Measurements from ENCODE around the gene PLBD2.

Gene PLBD2

GRCh38 chr12:113374823-113375428 lies 16.5 kb downstream of the PLBD2 start:
- DNase-seq (ENCODE audit: low spot score), result no peak
- ChIA-PET CTCF (no interaction called here), POLR2A (ENCODE audit: low non-redundant PET) (no interaction called here)
- TF ChIP-seq, protein P1, sequence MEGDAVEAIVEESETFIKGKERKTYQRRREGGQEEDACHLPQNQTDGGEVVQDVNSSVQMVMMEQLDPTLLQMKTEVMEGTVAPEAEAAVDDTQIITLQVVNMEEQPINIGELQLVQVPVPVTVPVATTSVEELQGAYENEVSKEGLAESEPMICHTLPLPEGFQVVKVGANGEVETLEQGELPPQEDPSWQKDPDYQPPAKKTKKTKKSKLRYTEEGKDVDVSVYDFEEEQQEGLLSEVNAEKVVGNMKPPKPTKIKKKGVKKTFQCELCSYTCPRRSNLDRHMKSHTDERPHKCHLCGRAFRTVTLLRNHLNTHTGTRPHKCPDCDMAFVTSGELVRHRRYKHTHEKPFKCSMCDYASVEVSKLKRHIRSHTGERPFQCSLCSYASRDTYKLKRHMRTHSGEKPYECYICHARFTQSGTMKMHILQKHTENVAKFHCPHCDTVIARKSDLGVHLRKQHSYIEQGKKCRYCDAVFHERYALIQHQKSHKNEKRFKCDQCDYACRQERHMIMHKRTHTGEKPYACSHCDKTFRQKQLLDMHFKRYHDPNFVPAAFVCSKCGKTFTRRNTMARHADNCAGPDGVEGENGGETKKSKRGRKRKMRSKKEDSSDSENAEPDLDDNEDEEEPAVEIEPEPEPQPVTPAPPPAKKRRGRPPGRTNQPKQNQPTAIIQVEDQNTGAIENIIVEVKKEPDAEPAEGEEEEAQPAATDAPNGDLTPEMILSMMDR (conservative IDR thresholded peaks at IDR 0.05; ENCODE audit: low read depth), result no peak
- no peak overlapping the region for H3K27ac ChIP-seq

DNA sequence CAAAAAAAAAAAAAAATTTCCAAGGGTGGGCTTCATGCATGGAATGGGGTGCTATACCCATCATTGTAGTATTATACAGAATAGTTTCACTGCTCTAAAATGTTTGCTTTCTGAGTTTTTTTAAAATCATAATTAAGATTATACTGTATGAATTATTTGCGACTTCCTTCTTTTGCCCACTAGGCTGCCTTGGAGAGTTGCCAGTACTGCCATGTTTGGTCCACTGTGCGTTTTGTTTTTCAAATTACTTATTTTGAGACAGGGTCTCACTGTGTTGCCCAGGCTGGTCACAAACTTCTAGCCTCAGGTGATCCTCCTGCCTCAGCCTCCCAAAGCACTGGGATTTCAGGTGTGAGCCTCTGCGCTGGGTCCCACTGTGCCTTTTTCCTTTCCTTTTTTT lies 19.9 kb downstream of the PLBD2 start:
- ChIA-PET CTCF (no interaction called here), POLR2A (ENCODE audit: low non-redundant PET) (no interaction called here)
- no peak overlapping the region for H3K27ac ChIP-seq
- no peak for DNase-seq (ENCODE audit: low spot score)
- TF ChIP-seq, protein P1 (conservative IDR thresholded peaks at IDR 0.05; ENCODE audit: low read depth), result no peak

GRCh38 chr12:113381220-113381619 lies 22.8 kb downstream of the PLBD2 start:
- CTCF ChIA-PET, result no interaction called here

GRCh38 chr12:113382206-113382605 lies 23.8 kb downstream of the PLBD2 start:
- TF ChIP-seq, protein P1 (conservative IDR thresholded peaks at IDR 0.05; ENCODE audit: low read depth), result no peak
- DNase-seq (ENCODE audit: low spot score), result no peak
- no peak overlapping the region for H3K27ac ChIP-seq
- ChIA-PET POLR2A (ENCODE audit: low non-redundant PET) (no interaction called here), CTCF (no interaction called here)

More at GRCh38 chr12:113381220-113381619, 22.8 kb downstream of the PLBD2 start:
- DNase-seq (ENCODE audit: low spot score), result no peak
- TF ChIP-seq, protein P1 (conservative IDR thresholded peaks at IDR 0.05; ENCODE audit: low read depth), result no peak
- POLR2A ChIA-PET (ENCODE audit: low non-redundant PET), result no interaction called here
- H3K27ac ChIP-seq, result no peak overlapping the region

DNA sequence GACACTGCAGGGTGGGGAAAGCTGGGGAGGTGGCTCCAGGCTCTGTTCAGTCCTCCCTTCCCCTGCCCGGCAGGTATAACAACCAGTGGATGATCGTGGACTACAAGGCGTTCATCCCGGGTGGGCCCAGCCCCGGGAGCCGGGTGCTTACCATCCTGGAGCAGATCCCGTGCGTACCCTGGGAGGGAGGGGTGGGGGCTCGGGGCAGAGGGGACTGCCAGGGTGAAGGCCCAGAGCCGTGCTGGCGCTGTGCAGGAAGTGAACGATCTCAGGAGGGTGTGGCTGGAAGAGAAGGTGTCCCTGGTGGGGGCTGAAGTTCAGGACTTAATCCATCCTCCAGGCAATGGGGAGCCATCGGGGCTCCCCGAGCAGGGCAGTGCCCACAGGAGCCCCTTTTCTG lies 26.4 kb downstream of the PLBD2 start:
- POLR2A ChIA-PET (ENCODE audit: low non-redundant PET), result no interaction called here
- CTCF ChIA-PET, result no interaction called here

GRCh38 chr12:113385282-113385882 lies 27.0 kb downstream of the PLBD2 start:
- no peak overlapping the region for H3K27ac ChIP-seq
- ChIA-PET POLR2A (ENCODE audit: low non-redundant PET) (no interaction called here), CTCF (no interaction called here)
- no peak for DNase-seq (ENCODE audit: low spot score)
- TF ChIP-seq, protein P1 (conservative IDR thresholded peaks at IDR 0.05; ENCODE audit: low read depth), result no peak

More for the DNA sequence above, 26.4 kb downstream of the PLBD2 start:
- H3K27ac ChIP-seq, result no peak overlapping the region
- TF ChIP-seq, protein P1 (conservative IDR thresholded peaks at IDR 0.05; ENCODE audit: low read depth), result no peak
- no peak for DNase-seq (ENCODE audit: low spot score)
